Stimulated activated memory B cell treated with anti-CD40 and anti-IgM and Interleukin-4, amounts not matched to agents 10 μg/mL and 1 μg/mL and 100 μg/mL, for 72 hours (primary cell): ENCODE data around the gene TMEM179B.

Source experiments
- ATAC-seq: fragments of 150-1000 bp; cut with Tn5 transposase; 2 replicates; pipeline ENCODE4 v1.10.0; 2021
- H3K27ac Mint-ChIP-seq: one replicate; pipeline ENCODE4 v1.8.0; 2022; ENCODE audit warnings: mild to moderate bottlenecking, mixed read lengths
- H3K27me3 Mint-ChIP-seq: one replicate; pipeline ENCODE4 v1.8.0; 2022; ENCODE audit warnings: mixed read lengths
- H3K36me3 Mint-ChIP-seq: one replicate; pipeline ENCODE4 v1.8.0; 2022; ENCODE audit warnings: mixed read lengths
- H3K4me1 Mint-ChIP-seq: one replicate; pipeline ENCODE4 v1.8.0; 2022; ENCODE audit warnings: mixed read lengths
- H3K4me3 Mint-ChIP-seq: one replicate; pipeline ENCODE4 v1.8.0; 2022; ENCODE audit warnings: mild to moderate bottlenecking, moderate library complexity, mixed read lengths
- H3K9me3 Mint-ChIP-seq: one replicate; pipeline ENCODE4 v1.8.0; 2022; ENCODE audit warnings: mixed read lengths

TMEM179B gene

DNA sequence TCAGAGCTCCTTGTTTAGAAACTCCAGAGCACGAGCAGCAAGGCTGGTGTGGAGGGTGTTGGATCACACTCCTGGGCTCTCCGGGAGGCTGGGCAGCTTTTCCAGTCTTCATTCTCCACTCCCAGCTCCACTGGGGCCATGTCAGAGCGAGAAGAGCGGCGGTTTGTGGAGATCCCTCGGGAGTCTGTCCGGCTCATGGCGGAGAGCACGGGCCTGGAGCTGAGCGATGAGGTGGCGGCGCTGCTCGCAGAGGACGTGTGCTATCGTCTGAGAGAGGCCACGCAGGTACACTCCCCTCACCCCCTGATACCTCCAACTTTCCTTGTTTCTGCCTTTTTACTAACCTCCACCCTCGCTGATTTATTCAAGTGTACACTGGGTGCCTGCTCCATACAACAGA lies 11.6 kb upstream of the TMEM179B start:
- ATAC-seq = no peak
- peak overlapping the region; percentile 32 for H3K27ac Mint-ChIP-seq
- peaks cover 24% of the 10 kb centered on the region for H3K4me1 Mint-ChIP-seq
- no peak overlapping the region for H3K4me3 Mint-ChIP-seq
- peaks cover 37% of the 10 kb centered on the region for H3K36me3 Mint-ChIP-seq
- no peaks in the 10 kb centered on the region for H3K27me3 Mint-ChIP-seq
- H3K9me3 Mint-ChIP-seq = no peaks in the 10 kb centered on the region

DNA sequence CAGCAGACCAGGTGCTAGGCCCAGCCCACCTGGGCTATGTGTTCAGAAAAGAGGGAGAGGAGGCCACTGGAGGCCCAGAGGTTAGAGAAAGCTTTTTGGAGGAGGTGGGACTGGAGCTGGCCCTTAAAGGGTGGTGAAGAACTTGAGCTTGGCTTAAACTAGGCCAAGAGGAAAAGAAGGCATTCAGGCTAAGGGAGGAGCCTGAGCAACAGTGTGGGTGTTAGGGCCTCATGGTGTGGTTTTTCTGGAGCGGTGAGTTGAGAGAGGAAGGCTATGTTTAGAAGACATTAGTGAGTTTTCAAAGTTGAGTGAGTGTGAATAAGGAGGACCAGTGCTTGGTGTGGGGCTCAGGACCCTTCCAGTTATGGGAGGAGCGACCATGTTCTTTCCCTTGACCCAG lies 9.8 kb upstream of the TMEM179B start:
- Mint-ChIP-seq H3K4me1 (peaks cover 12% of the 10 kb centered on the region), H3K4me3 (no peak overlapping the region), H3K9me3 (no peaks in the 10 kb centered on the region), H3K27me3 (no peaks in the 10 kb centered on the region), H3K36me3 (peaks cover 38% of the 10 kb centered on the region), H3K27ac (peak overlapping the region; percentile 55)
- ATAC-seq = no peak

- no peak overlapping the region for H3K4me3 Mint-ChIP-seq
- H3K36me3 Mint-ChIP-seq = peaks cover 45% of the 10 kb centered on the region
- ATAC-seq = no peak
- H3K27me3 Mint-ChIP-seq = no peaks in the 10 kb centered on the region
- H3K9me3 Mint-ChIP-seq = no peaks in the 10 kb centered on the region
- H3K4me1 Mint-ChIP-seq = peaks cover 10% of the 10 kb centered on the region
- no peak overlapping the region for H3K27ac Mint-ChIP-seq
Observed at GRCh38 chr11:62778441-62778840, 8.8 kb upstream of the TMEM179B start.

GRCh38 chr11:62782753-62783152 lies 4.4 kb upstream of the TMEM179B start:
- Mint-ChIP-seq H3K27me3 (no peaks in the 10 kb centered on the region), H3K27ac (no peak overlapping the region), H3K4me1 (peaks cover 10% of the 10 kb centered on the region), H3K4me3 (no peak overlapping the region), H3K36me3 (peaks cover 21% of the 10 kb centered on the region), H3K9me3 (no peaks in the 10 kb centered on the region)
- no peak for ATAC-seq

DNA sequence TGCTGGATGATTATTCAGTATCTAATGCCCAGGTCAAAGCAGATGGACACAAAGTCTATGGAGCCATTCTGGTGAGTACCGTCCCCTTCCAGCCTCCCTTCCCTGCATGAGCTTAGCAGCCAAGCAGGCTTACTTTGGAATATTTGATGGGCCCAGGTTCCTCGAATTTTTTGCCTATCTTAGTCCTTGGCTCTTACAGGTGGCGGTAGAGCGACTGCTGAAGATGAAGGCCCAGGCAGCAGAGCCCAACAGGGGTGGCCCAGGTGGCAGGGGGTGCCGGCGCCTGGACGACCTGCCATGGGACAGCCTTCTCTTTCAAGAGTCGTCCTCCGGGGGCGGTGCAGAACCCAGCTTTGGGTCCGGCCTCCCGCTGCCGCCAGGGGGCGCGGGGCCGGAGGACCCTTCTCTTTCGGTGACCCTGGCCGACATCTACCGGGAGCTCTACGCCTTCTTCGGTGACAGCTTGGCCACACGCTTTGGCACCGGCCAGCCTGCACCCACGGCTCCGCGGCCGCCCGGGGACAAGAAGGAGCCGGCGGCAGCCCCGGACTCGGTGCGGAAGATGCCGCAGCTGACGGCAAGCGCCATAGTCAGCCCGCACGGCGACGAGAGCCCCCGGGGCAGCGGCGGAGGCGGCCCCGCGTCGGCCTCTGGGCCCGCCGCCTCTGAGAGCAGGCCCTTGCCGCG lies 741 bp upstream of the TMEM179B start:
- H3K36me3 Mint-ChIP-seq = peaks cover 31% of the 10 kb centered on the region
- H3K4me3 Mint-ChIP-seq = peak overlapping the region; percentile 87
- H3K27ac Mint-ChIP-seq = peak overlapping the region; percentile 96
- peak; percentile 91 for ATAC-seq
- no peaks in the 10 kb centered on the region for H3K9me3 Mint-ChIP-seq
- no peaks in the 10 kb centered on the region for H3K27me3 Mint-ChIP-seq
- H3K4me1 Mint-ChIP-seq = peaks cover 36% of the 10 kb centered on the region

- Mint-ChIP-seq H3K4me1 (peaks cover 44% of the 10 kb centered on the region), H3K36me3 (peaks cover 31% of the 10 kb centered on the region), H3K4me3 (peak overlapping the region; percentile 97), H3K27me3 (no peaks in the 10 kb centered on the region), H3K9me3 (no peaks in the 10 kb centered on the region), H3K27ac (peak overlapping the region; percentile 96)
- no peak for ATAC-seq
Observed at GRCh38 chr11:62788991-62789390, 1.8 kb downstream of the TMEM179B start.

GRCh38 chr11:62789576-62789975 lies 2.4 kb downstream of the TMEM179B start:
- peak overlapping the region; percentile 96 for H3K27ac Mint-ChIP-seq
- H3K4me1 Mint-ChIP-seq = peaks cover 44% of the 10 kb centered on the region
- no peak for ATAC-seq
- H3K27me3 Mint-ChIP-seq = no peaks in the 10 kb centered on the region
- peaks cover 37% of the 10 kb centered on the region for H3K36me3 Mint-ChIP-seq
- H3K9me3 Mint-ChIP-seq = no peaks in the 10 kb centered on the region
- H3K4me3 Mint-ChIP-seq = peak overlapping the region; percentile 97

DNA sequence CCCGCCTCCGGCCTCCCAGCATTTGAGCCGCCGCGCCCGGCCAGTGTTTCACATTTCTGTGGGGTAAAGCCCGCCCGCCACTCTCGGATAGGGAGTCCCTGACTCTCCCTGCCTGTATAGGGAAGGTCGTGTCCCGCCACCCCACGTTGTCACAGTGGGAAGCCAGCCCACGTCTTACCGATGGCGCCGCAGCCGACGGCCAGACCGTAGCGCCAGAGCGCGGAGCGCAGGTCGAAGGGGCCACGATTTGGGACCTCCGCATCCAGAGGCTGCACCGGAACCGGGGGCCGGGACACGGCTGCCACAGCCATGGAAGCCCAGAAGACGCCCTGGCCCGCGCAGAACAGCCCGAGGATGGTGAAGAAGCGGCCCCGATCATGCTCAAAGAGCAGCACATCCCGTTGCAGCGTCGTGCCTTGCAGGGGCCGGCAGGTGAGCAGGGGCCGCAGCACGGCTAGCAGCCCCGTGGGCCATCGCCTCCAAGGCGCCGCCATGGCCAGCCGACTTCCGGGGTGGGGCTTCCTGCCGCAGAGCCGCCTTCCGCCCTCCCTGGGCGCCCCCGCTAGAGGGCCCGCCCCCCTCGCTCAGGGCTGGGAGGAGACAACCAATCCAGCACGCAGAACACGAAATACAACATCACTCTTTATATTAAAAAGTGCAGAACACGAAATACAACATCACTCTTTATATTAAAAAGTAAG lies 4.4 kb downstream of the TMEM179B start, which contains the start of gene TMEM223:
Gene TMEM223 (minus strand): TSS at position 506 of the 701 bp plus-strand sequence. CDS start 12 bp downstream, at position 494.
- Mint-ChIP-seq H3K4me3 (peak within 1 kb of the TSS; percentile 88), H3K27ac (peak within 1 kb of the TSS; percentile 96), H3K9me3 (no peaks in the 10 kb centered on the region), H3K4me1 (peaks cover 34% of the 10 kb centered on the region), H3K36me3 (peaks cover 55% of the 10 kb centered on the region), H3K27me3 (no peaks in the 10 kb centered on the region)
- ATAC-seq = peak; percentile 92

GRCh38 chr11:62792202-62792575 lies 5.0 kb downstream of the TMEM179B start:
- Mint-ChIP-seq H3K9me3 (no peaks in the 10 kb centered on the region), H3K27me3 (no peaks in the 10 kb centered on the region), H3K4me3 (peak overlapping the region; percentile 88), H3K27ac (peak overlapping the region; percentile 96), H3K4me1 (peaks cover 34% of the 10 kb centered on the region), H3K36me3 (peaks cover 60% of the 10 kb centered on the region)
- no peak for ATAC-seq

DNA sequence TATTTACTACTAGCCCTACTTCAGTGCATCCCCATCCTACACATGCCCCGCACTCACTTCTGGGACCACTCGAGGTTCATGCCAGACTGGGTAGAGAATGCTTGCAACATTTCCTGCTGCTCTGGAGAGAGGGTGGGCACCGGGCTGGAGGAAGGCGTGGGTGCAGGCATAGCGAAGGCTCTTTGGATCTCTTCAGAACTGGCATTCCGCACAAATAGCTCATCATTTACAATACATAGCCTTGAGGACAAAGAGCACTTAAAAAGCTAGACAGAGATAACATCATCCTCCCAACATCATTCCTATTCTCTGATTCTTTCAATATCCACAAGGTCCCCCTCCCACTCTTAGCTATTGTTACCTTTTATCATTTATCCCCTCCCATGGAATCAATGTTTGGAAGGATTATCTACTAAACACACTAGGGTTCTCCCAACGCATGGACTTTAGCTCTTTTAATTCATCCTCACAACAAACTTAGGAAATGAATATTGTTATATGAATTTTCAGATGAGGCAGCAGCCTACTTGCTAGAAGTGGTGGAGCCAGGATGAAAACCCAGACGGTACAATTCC lies 7.1 kb downstream of the TMEM179B start:
- Mint-ChIP-seq H3K9me3 (no peaks in the 10 kb centered on the region), H3K4me3 (no peak overlapping the region), H3K36me3 (peaks cover 68% of the 10 kb centered on the region), H3K4me1 (peaks cover 25% of the 10 kb centered on the region), H3K27ac (no peak overlapping the region), H3K27me3 (no peaks in the 10 kb centered on the region)
- no peak for ATAC-seq

DNA sequence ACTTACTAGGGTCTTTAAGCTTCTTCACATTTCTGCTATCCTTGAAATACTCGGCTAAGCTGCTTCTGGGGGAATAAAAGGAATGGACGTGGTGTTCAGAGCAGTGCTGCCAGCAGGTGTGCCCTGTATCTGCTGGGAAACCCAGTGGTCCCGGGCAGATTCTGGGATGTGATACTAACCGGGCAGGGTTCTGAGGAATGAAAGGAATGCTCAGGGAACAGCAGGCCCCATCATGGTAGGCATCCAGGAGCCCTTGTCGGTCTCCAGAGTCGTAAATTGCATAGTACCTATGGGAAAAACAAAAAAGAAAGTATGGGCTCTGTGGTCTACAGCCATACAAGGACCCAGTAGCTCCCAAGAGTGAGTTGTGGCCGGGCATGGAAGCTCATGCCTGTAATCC lies 9.1 kb downstream of the TMEM179B start:
- H3K4me1 Mint-ChIP-seq = peaks cover 8% of the 10 kb centered on the region
- H3K27me3 Mint-ChIP-seq = no peaks in the 10 kb centered on the region
- H3K36me3 Mint-ChIP-seq = peaks cover 67% of the 10 kb centered on the region
- no peaks in the 10 kb centered on the region for H3K9me3 Mint-ChIP-seq
- no peak overlapping the region for H3K4me3 Mint-ChIP-seq
- ATAC-seq = no peak
- peak overlapping the region; percentile 14 for H3K27ac Mint-ChIP-seq

DNA sequence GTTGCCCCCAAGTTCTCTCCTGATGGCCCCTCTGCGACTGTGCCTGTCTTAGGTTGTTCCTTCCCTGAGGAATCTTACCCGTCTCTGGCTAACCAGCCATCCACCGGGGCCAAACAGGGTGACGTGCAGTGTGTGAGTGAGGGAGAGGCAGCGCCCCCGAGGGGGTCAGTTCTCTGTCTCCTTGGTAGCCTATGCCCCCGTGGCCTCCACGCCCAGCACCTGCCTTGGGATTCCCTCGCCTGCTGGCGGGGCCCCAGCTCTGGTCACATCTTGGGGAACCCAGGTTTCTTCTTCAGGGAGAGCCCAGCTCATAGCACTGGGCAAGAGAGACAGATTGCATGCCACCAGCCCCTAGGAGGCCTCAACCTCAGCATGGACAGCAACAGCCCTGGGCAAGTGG lies 12.3 kb downstream of the TMEM179B start:
- Mint-ChIP-seq H3K27ac (peak overlapping the region; percentile 0), H3K36me3 (peaks cover 71% of the 10 kb centered on the region), H3K4me3 (no peak overlapping the region), H3K4me1 (peaks cover 19% of the 10 kb centered on the region), H3K9me3 (no peaks in the 10 kb centered on the region), H3K27me3 (no peaks in the 10 kb centered on the region)
- no peak for ATAC-seq

GRCh38 chr11:62801071-62801470 lies 13.9 kb downstream of the TMEM179B start:
- Mint-ChIP-seq H3K4me1 (peaks cover 24% of the 10 kb centered on the region), H3K27ac (peak overlapping the region; percentile 74), H3K4me3 (no peak overlapping the region), H3K9me3 (no peaks in the 10 kb centered on the region), H3K36me3 (peaks cover 58% of the 10 kb centered on the region), H3K27me3 (no peaks in the 10 kb centered on the region)
- no peak for ATAC-seq

DNA sequence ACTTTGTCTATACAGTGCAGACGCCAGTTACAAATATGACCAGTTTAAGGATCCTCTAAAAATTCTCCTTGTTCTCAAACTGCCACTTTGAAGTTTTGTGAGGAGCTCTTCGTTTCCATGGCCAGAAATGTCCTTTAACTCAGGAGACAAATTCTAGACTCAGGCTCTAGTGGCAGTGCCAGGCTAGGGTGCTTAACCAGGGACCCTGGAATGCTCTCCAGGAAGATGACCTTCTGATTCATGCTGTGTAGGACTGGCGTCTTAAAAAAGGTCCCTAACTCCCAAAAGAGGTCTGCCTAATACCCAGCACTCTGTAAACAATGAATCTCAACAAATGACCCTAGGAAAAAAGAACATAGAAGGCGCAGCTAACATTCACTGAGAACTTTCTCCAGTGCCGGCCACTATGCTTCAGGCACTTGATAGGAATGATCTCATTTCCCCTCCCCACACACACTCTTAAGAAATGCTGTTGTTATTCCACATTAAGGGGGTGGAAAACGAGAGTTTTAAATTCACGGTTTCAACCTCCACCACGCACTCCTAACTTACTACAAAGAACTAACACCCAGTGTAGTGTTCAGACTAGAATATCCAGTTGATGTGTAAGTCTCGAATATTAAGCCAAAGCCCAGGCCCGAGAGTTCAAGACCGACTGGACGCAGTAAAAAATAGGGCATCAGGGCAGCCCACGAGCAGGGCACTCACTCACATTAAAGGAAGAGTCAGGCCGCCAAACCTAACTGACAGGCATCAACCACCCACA lies 17.3 kb downstream of the TMEM179B start:
- no peaks in the 10 kb centered on the region for H3K27me3 Mint-ChIP-seq

More for the DNA sequence above, 17.3 kb downstream of the TMEM179B start:
- Mint-ChIP-seq H3K27ac (peak overlapping the region; percentile 92), H3K4me1 (peaks cover 38% of the 10 kb centered on the region), H3K36me3 (peaks cover 31% of the 10 kb centered on the region), H3K9me3 (no peaks in the 10 kb centered on the region), H3K4me3 (peak overlapping the region; percentile 89)
- ATAC-seq = no peak
